GM18861 (cell line): Measurements from ENCODE around the gene SLC25A30.
"Not testable (repeated sequence)": the region's sequence is repeated elsewhere in the genome, so short reads cannot be mapped to it uniquely, and the experiment has no call there.

Source experiments
- ATAC-seq: cut with Tn5 transposase; IDR thresholded peaks from one replicate; pipeline ENCODE4 v1.9.1; 2021; ENCODE audit not compliant: unreplicated experiment

SLC25A30 gene

GRCh38 chr13:45392811-45393210 is 25.4 kb downstream of the SLC25A30 start:
- no peak for ATAC-seq

- ATAC-seq: no peak
Measured at GRCh38 chr13:45391926-45392325, 26.2 kb downstream of the SLC25A30 start.

- ATAC-seq: not testable (repeated sequence)
Measured at GRCh38 chr13:45391128-45391527, 27.0 kb downstream of the SLC25A30 start.

- not testable (repeated sequence) for ATAC-seq
Measured at GRCh38 chr13:45390348-45390747, 27.8 kb downstream of the SLC25A30 start.

- ATAC-seq: no peak
Measured at GRCh38 chr13:45388664-45389063, 29.5 kb downstream of the SLC25A30 start.

- ATAC-seq: not testable (repeated sequence)
Measured at GRCh38 chr13:45386892-45387575, 31.1 kb downstream of the SLC25A30 start.

- no peak for ATAC-seq
Measured at GRCh38 chr13:45385907-45386553, 32.1 kb downstream of the SLC25A30 start.

GRCh38 chr13:45385320-45385719 is 32.9 kb downstream of the SLC25A30 start:
- ATAC-seq: no peak

GRCh38 chr13:45384474-45385174 is 33.5 kb downstream of the SLC25A30 start:
- ATAC-seq: no peak

GRCh38 chr13:45382739-45383138 is 35.4 kb downstream of the SLC25A30 start:
- not testable (repeated sequence) for ATAC-seq

- no peak for ATAC-seq
Measured at GRCh38 chr13:45381196-45381595, 37.0 kb downstream of the SLC25A30 start.

GRCh38 chr13:45380708-45381107 is 37.5 kb downstream of the SLC25A30 start:
- not testable (repeated sequence) for ATAC-seq

- not testable (repeated sequence) for ATAC-seq
Measured at GRCh38 chr13:45379516-45379915, 38.7 kb downstream of the SLC25A30 start.

GRCh38 chr13:45378786-45379185 is 39.4 kb downstream of the SLC25A30 start:
- not testable (repeated sequence) for ATAC-seq

- ATAC-seq: not testable (repeated sequence)
Measured at GRCh38 chr13:45377314-45377713, 40.9 kb downstream of the SLC25A30 start.

- not testable (repeated sequence) for ATAC-seq
Measured at GRCh38 chr13:45376651-45377050, 41.5 kb downstream of the SLC25A30 start.

- ATAC-seq: no peak
Measured at GRCh38 chr13:45374917-45375316, 43.3 kb downstream of the SLC25A30 start.

GRCh38 chr13:45373162-45373547 is 45.0 kb downstream of the SLC25A30 start:
- ATAC-seq: no peak

GRCh38 chr13:45372189-45373161 is 45.7 kb downstream of the SLC25A30 start:
- no peak for ATAC-seq

- ATAC-seq: no peak
Measured at GRCh38 chr13:45370922-45371406, 47.2 kb downstream of the SLC25A30 start.

GRCh38 chr13:45369116-45369515 is 49.1 kb downstream of the SLC25A30 start:
- no peak for ATAC-seq
